Ammon's horn (tissue), 1 donor: ENCODE results near the gene THSD7A.
"Not testable (repeated sequence)": the region's sequence is repeated elsewhere in the genome, so short reads cannot be mapped to it uniquely, and the experiment has no call there.

Experiments
- DNase-seq: peaks from one replicate; pipeline ENCODE4 v3.0.0-alpha.2; 2016; ENCODE audit warnings: low spot score

THSD7A gene

GRCh38 chr7:11587048-11587447 is 244.9 kb downstream of the THSD7A start:
- no peak for DNase-seq

DNA sequence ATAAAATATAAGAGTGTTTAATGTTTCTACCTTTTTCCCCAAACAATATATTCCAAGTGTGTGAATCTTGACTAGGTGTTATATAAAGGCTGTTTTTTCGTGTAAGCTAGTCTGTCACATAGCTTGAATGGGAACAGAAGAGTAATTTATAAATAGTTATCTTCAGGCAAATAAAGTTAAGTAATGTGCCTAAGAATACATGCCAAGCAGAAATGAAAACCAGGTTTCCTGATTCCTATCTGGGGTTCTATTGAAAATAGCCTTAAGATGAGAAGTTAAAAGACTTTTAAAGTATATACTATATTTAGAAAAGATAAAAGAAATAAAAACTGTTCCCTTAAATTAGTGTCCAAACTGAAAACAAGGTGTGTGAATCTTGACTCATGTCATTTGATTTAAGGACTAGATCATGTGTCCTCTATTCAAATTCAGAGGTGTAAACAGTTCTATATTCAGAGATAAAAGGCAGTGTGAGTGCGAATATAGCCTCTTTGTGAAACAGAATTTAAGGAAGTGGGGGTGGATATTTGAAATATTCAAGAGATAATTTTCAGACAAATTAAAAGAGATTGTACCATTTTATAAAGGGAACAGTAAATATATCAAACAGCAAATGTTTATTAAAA is 247.5 kb downstream of the THSD7A start:
- no peak for DNase-seq

GRCh38 chr7:11579141-11579540 is 252.9 kb downstream of the THSD7A start:
- DNase-seq: no peak

DNA sequence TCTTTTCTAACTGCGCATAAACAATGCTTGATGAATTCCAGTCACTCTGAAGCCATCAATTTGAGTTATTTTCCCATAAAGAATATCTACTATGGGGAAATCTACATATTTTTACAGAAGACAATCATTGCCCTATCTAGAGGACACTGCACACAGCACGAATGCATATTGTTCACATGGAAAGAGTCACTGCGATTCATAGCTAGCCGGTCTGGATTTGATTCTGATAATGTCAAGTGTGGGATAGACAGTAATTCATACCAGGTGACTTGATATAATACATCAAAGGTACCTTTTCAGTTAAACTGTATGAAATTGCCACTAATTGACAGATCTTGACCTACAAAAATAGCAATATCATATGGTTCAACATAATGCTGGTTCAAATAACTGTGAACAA is 255.7 kb downstream of the THSD7A start:
- no peak for DNase-seq

- DNase-seq: no peak
Observed at GRCh38 chr7:11573128-11573750, 258.8 kb downstream of the THSD7A start.

- DNase-seq: no peak
Observed at GRCh38 chr7:11570922-11571550, 261.0 kb downstream of the THSD7A start.

- DNase-seq: no peak
Observed at GRCh38 chr7:11570205-11570604, 261.8 kb downstream of the THSD7A start.

DNA sequence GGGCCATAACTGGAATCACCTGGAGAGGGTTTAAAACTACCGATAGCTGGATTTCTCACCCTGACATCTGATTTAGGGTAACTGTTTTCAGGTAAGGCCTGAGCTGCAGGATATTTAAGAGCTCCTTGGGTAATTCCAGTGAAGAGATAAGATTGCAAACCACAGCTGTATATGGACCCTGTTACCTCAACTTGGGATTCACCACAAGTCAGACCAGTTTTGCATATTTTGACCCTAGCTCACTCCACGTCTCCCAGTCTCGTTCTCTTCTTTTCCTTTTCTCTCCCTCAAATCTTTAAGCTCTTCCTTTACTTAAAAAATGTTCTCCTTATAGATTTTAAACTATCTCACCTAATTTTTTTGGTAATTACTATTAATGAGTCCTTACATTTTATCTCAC is 264.4 kb downstream of the THSD7A start:
- DNase-seq: no peak

- peak; percentile 20 for DNase-seq
Observed at GRCh38 chr7:11557627-11558026, 274.4 kb downstream of the THSD7A start.

- no peak for DNase-seq
Observed at GRCh38 chr7:11552676-11553296, 279.2 kb downstream of the THSD7A start.

DNA sequence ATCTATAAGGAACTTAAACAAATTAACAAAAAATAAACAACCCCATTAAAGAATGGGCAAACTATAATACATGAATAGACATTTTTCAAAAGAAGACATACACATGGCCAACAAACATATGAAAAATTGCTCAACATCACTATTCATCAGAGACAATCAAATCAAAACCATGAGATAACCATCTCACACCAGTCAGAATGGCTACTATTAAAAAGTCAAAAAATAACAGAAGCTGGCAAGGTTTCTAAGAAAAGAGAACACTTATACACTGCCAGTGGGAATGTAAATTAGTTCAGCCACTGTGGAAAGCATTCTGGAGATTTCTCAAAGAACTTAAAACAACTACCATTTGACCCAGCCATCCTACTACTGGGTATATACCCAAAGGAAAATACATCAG is 280.5 kb downstream of the THSD7A start:
- no peak for DNase-seq

- DNase-seq: no peak
Observed at GRCh38 chr7:11548532-11548931, 283.5 kb downstream of the THSD7A start.

DNA sequence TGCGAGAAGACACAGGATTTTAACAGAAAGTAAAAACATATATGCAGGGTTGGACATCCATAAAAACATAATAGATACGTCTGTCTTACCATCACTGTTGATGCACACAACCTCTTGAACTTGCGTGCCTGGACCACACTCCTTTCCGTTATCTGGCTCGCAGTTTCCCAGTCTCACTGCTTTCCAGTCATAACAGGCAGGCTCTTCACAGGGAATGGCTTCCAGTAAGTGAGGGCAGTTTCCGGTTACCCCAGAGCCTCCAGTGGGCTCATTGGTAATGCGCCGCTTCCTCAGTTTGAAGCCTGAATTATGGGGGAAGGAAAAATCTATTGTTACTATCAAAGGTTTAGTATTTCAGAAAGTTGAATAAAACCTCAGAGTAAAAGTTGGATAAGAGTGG is 290.7 kb downstream of the THSD7A start:
- no peak for DNase-seq

DNA sequence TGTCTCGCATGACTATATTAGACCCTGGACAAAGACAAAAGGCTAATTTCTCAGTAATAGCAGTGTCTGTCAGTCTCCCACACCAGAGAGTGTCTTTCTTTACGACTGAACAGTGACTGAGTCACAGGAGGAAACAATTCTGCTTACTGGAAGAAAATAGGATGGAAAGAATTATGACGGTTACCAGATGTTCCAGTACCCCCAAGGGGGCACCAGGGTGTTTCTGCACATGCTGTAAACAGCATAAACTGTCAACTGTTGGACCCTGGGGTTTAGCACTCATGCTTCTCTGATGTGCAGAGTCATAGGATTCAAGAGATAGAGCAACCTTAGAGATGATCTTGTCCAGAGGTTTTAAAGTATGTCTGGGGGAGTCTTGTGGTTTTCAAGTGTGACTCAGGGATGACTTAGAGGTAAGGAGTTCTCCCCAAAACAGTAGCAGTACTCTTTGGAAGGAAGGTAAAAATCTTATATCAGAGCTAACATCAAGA is 291.7 kb downstream of the THSD7A start:
- DNase-seq: no peak

- no peak for DNase-seq
Observed at GRCh38 chr7:11539853-11540252, 292.1 kb downstream of the THSD7A start.

DNA sequence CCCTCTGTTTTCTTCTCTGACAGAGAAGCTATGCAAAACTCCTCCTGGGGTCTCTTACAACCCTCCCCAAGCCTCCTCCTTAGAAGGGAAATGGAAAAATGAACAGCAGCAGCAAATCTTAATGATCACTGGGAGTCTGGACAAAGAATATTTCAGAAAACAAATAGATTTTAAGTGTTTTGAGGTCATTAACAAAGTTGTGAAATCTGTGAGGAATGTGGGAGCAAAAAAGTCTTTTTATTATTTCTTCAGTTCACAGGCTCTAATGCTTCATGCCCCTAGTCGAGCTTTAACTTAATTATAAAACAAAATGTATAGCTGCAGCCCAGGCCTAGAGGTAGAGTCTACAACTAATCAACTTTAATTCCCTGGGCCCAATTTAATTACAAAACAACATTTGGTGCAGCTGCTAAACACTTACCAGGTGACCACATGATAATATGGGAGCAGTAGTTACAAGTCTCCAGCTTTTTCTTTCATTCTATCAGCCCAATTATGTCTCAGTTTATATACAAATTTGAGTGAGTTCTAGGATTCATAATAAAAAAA is 293.2 kb downstream of the THSD7A start:
- no peak for DNase-seq

GRCh38 chr7:11533229-11533820 is 298.7 kb downstream of the THSD7A start:
- no peak for DNase-seq

DNA sequence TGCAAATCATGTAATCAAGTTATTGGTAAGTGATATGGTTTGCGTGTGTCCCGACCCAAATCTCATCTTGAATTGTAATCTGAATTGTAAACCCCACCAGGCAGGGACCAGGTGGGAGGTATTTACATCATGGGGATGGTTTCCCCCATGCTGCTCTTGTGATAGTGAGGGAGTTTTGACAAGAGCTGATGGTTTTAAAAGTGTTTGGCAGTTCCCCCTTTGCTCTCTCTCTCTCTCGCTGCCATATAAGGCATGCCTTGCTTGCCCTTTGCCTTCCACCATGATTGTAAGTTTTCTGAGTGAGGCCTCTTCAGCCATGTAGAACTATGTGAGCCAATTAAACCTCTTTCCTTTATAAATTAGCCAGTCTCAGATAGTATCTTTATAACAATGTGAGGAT is 302.6 kb downstream of the THSD7A start:
- no peak for DNase-seq

GRCh38 chr7:11527707-11528106 is 304.3 kb downstream of the THSD7A start:
- DNase-seq: no peak

DNA sequence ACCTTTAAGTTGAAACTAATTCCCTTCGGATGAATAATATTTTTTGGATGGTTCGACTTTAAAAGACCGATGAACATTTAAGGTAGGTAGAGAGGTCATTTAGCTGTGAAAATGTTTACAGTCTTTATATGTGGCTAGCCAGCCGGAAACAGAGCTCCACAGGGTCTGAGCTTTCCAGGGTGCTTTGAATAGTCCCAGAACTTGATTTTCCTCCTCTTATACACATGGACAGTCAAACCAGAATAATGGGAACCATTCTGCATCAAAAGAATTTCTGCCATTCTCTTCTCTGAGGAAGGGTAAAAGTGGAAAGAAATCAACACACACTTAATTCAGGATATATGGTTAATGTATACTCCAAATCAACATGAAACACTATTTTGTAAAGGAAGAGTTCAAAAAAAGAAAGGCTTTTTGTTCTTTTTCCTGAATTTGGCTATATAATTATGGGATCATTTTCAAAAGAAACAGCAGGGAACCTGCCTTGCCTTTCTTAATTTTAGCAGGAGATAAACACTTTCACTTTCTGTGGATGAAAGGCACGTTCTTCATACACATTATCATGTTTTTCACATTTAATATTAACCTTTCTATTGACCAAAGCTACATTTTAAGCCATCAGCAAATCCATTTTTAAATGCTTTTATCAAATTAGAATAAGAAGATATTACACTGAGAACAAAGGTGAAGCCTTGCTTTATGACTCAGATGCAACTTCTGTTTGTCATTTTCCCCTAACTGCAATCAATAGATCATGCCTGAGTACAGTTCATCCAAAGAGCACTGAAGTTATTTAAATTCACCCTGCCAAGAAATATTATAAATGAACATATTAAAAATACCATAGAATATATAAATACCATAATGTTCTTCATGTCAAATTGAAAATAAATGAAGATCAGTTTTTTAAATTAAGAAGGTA is 307.3 kb downstream of the THSD7A start:
- DNase-seq: no peak

GRCh38 chr7:11521964-11522499 is 310.0 kb downstream of the THSD7A start:
- not testable (repeated sequence) for DNase-seq
